ENCODE results near the gene PLAGL1. TPM values are rescaled to one million over a fixed set of nuclear protein-coding genes. Genes with fewer than 3 reads are reported as not detected.

PLAGL1 gene
- total RNA-seq, 1 donor from 2014 or later: 20.3 TPM

- no peak overlapping the region for H3K4me3 ChIP-seq (ENCODE audit: insufficient read depth, low read depth, low read length)
- no peaks in the 10 kb centered on the region for H3K27me3 ChIP-seq (ENCODE audit: insufficient read depth, low read length)
- no peak overlapping the region for H3K4me2 ChIP-seq (ENCODE audit: low read length)
- FAIRE-seq (no peak), DNase-seq (ENCODE audit: low read depth) (peak; percentile 4)
- Mint-ChIP-seq H3K36me3 (ENCODE audit: low read depth, unreplicated experiment) (no peaks in the 10 kb centered on the region), H3K9me3 (ENCODE audit: unreplicated experiment) (peaks cover 2% of the 10 kb centered on the region), H3K27me3 (ENCODE audit: low read depth, unreplicated experiment) (no peaks in the 10 kb centered on the region), H3K27ac (ENCODE audit: unreplicated experiment) (no peak overlapping the region), H3K4me1 (ENCODE audit: low read depth, unreplicated experiment) (no peaks in the 10 kb centered on the region), H3K4me3 (ENCODE audit: unreplicated experiment) (no peak overlapping the region)
- no peaks in the 10 kb centered on the region for H3K79me2 ChIP-seq (ENCODE audit: insufficient read depth, low read length)
- H4K20me1 ChIP-seq (ENCODE audit: insufficient read depth, low read length): no peaks in the 10 kb centered on the region
- no peak overlapping the region for H2AFZ ChIP-seq (ENCODE audit: low read depth, low read length)
- TF ChIP-seq CTCF (IDR thresholded peaks at IDR 0.05; ENCODE audit: insufficient read depth, low read depth, low read length) (no peak), EZH2 (IDR thresholded peaks at IDR 0.05; ENCODE audit: insufficient read depth, low read length) (no peak)
- no peaks in the 10 kb centered on the region for H3K9me3 ChIP-seq (ENCODE audit: insufficient read depth, low read depth, low read length)
- no peak overlapping the region for H3K27ac ChIP-seq (ENCODE audit: low read depth, low read length)
- H3K4me1 ChIP-seq (ENCODE audit: insufficient read depth, low read length): no peaks in the 10 kb centered on the region
- H3K9ac ChIP-seq (ENCODE audit: low read length): no peak overlapping the region
- no peaks in the 10 kb centered on the region for H3K36me3 ChIP-seq (ENCODE audit: insufficient read depth, low read length)
Measured at GRCh38 chr6:143901885-143902750, 105.9 kb downstream of the PLAGL1 start.

DNA sequence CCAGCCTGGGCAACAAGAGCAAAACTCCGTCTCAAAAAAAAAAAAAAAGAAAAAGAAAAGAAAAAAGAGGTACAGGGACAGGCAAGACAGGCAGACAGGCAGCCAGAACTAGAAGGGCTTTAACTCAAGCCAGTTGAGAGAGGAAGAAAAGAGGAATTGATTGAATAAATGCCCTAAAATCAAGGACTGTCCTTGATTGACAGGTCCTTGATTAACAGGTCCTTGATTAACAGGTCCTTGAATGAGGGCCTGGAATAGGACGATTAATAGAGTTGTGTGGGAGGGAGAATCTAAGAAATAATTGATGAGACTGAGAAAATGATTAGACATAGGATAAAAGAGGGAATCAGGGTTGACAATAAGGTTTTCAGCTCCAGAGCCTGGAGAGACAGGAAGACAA, 107.7 kb downstream of the PLAGL1 start:
- no peaks in the 10 kb centered on the region for H3K9me3 ChIP-seq (ENCODE audit: insufficient read depth, low read depth, low read length)
- H3K4me3 ChIP-seq (ENCODE audit: insufficient read depth, low read depth, low read length): no peak overlapping the region
- H3K4me1 Mint-ChIP-seq (ENCODE audit: low read depth, unreplicated experiment): no peaks in the 10 kb centered on the region
- no peaks in the 10 kb centered on the region for H3K36me3 ChIP-seq (ENCODE audit: insufficient read depth, low read length)
- no peaks in the 10 kb centered on the region for H3K27me3 ChIP-seq (ENCODE audit: insufficient read depth, low read length)
- H3K9me3 Mint-ChIP-seq (ENCODE audit: unreplicated experiment): peaks cover 2% of the 10 kb centered on the region
- H3K4me1 ChIP-seq (ENCODE audit: insufficient read depth, low read length): no peaks in the 10 kb centered on the region
- no peaks in the 10 kb centered on the region for H3K27me3 Mint-ChIP-seq (ENCODE audit: low read depth, unreplicated experiment)
- no peak overlapping the region for H3K4me2 ChIP-seq (ENCODE audit: low read length)
- H3K36me3 Mint-ChIP-seq (ENCODE audit: low read depth, unreplicated experiment): no peaks in the 10 kb centered on the region
- FAIRE-seq: no peak
- H3K27ac Mint-ChIP-seq (ENCODE audit: unreplicated experiment): no peak overlapping the region
- H3K4me3 Mint-ChIP-seq (ENCODE audit: unreplicated experiment): no peak overlapping the region
- TF ChIP-seq EZH2 (IDR thresholded peaks at IDR 0.05; ENCODE audit: insufficient read depth, low read length) (no peak), CTCF (IDR thresholded peaks at IDR 0.05; ENCODE audit: insufficient read depth, low read depth, low read length) (no peak)
- H4K20me1 ChIP-seq (ENCODE audit: insufficient read depth, low read length): no peaks in the 10 kb centered on the region
- H2AFZ ChIP-seq (ENCODE audit: low read depth, low read length): no peak overlapping the region
- no peak overlapping the region for H3K9ac ChIP-seq (ENCODE audit: low read length)
- no peak for DNase-seq (ENCODE audit: low read depth)
- H3K27ac ChIP-seq (ENCODE audit: low read depth, low read length): no peak overlapping the region
- no peaks in the 10 kb centered on the region for H3K79me2 ChIP-seq (ENCODE audit: insufficient read depth, low read length)

Measured in astrocyte (in vitro differentiated cells and primary cell).